T-helper 2 cell (primary cell): ENCODE data around the gene OVOL3.

Source experiments
- DNase-seq, 5 experiments: peaks; one replicate each; pipeline versions ENCODE4 v3.0.0 to v3.0.0-alpha.2; 2012 to 2022

Gene OVOL3

GRCh38 chr19:36136964-36137686 is 26.2 kb downstream of the OVOL3 start:
- peak in 1 of 5 experiments; percentile 14 for DNase-seq

GRCh38 chr19:36139120-36139472 is 28.2 kb downstream of the OVOL3 start:
- no peak for DNase-seq

- peak; percentile 80 to 92 (median 85) for DNase-seq
These were observed 28.7 kb downstream of the OVOL3 start, which contains the start of gene CAPNS1 for GRCh38 chr19:36139473-36140303. Gene CAPNS1 (plus strand): TSS chr19:36140066. CDS start chr19:36141012, 946 bp downstream.

- DNase-seq = peak in 2 of 5 experiments; percentile 21 to 49
These were observed 29.5 kb downstream of the OVOL3 start for GRCh38 chr19:36140304-36141038.

- DNase-seq = peak; percentile 79 to 87 (median 85)
These were observed 30.3 kb downstream of the OVOL3 start for GRCh38 chr19:36141039-36141927.

- DNase-seq = no peak
These were observed 31.1 kb downstream of the OVOL3 start for GRCh38 chr19:36142046-36142445.

- no peak for DNase-seq
These were observed 31.6 kb downstream of the OVOL3 start for GRCh38 chr19:36142496-36142895.

GRCh38 chr19:36144624-36145023 is 33.7 kb downstream of the OVOL3 start:
- DNase-seq = no peak

- DNase-seq = no peak
These were observed 38.9 kb downstream of the OVOL3 start for GRCh38 chr19:36149673-36150406.

- no peak for DNase-seq
These were observed 39.6 kb downstream of the OVOL3 start for GRCh38 chr19:36150586-36150985.

- no peak for DNase-seq
These were observed 40.4 kb downstream of the OVOL3 start for GRCh38 chr19:36151144-36152018.

GRCh38 chr19:36152019-36152351 is 41.0 kb downstream of the OVOL3 start:
- DNase-seq = no peak

GRCh38 chr19:36152352-36153091 is 41.6 kb downstream of the OVOL3 start, which contains the start of gene COX7A1:
Gene COX7A1 (minus strand): TSS chr19:36152447. CDS start chr19:36152407, 40 bp downstream.
- no peak for DNase-seq

- no peak for DNase-seq
These were observed 42.2 kb downstream of the OVOL3 start for GRCh38 chr19:36153126-36153525.

GRCh38 chr19:36160821-36161596 is 50.1 kb downstream of the OVOL3 start:
- DNase-seq = no peak
